Measurements from ENCODE around the gene SEMA4F.
A peak's percentile ranks its signal among the peaks of the same experiment; 100 is the strongest.
"Not testable (repeated sequence)": the region's sequence is repeated elsewhere in the genome, so short reads cannot be mapped to it uniquely, and the experiment has no call there.

Gene SEMA4F

DNA sequence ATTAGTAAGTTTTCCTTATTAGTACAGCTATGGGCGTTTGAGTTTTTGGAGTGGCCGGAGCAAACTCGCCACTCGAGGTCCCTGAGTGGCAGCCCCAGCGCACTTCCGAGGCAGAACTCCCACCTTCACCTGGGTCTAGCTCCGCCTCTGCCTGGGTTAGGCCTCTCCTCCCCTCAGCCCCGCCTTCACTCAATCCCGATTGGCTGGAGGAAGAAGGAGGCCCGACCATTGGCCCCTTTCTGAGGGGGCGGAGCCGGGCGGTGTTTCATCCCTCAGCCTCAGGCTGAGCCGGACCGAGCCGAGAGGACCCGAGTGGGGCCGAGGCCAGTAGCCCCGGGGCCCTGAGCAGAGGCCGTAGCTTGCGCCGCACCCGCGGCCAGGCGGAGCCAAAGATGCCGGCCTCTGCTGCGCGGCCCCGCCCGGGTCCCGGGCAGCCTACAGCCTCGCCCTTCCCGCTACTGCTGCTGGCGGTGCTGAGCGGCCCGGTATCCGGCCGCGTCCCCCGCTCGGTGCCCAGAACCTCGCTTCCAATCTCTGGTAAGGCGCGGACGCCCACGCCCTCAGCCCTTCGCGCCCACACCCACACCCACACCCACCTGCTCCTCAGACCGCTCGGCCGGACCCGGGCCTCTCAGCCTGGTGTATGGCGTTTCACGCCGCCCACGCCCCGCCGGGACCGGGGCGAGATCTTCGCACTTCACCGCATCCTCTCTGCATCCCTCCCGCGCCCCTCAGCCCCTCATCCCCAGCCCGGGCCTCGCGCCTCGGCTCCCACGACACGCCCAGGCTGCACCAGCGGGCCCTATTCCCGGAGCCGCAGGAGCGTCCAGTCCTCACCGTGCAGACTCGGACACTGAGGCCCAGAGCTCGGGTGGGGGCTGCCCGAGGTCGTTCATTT is at the start of gene SEMA4F:
Gene SEMA4F, plus strand, starts transcription at position 263 of the 898 bp plus-strand sequence. Its CDS starts 130 bp downstream, at position 393.
- DNase-seq = peak; percentile 96

GRCh38 chr2:74606927-74607326 is 47.1 kb upstream of the SEMA4F start:
- no peak for DNase-seq

DNA sequence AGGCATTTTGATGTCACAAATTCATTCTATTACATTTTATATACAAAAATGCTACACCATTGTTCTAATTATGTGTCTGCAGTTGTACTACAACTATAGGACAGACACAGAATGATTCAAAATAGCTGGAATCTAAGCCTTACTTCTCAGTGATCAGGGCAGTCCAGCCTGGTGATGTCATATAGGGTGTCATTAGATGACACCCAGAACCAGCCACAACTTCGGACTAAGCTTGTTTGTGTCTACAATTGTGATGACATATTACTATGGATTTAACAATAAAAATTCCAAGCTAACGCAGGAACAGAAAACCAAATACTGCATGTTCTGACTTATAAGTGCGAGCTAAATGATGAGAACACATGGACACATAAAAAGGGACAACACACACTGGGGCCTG is 36.9 kb upstream of the SEMA4F start:
- DNase-seq = no peak

DNA sequence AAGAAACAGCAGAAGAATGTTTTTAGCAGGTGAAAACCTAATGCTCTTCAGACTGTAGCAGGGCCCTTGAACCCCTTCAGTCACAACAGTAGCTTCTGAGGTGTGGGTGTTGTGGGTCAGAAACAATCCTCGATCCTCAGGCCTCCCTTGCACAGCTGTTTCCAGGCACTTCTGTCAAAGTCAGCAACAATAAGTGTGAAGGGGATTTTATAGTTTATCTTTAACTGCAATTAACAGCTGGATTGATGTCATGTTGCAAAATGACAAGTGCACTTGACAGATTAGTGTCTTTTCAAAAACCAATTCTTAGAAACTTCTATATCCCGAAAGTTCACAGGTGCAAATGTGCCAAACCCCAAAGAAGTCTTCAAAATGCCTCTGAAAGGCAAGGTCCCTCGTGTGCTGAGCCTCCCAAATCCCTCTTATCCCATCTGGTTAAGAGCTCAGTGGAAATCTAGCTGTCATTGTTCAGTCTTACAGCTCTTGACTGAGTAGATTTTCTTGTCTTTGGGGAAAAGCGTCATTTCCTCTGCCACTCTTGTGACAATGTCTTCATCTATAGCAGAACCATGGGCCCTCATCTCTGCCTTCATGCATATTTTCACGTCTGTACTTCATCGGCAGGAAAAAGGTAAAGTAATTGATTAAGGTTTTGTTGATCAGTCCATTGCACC is 35.5 kb upstream of the SEMA4F start:
- DNase-seq = no peak

- DNase-seq = no peak
Measured at GRCh38 chr2:74619651-74620297, 34.3 kb upstream of the SEMA4F start.

DNA sequence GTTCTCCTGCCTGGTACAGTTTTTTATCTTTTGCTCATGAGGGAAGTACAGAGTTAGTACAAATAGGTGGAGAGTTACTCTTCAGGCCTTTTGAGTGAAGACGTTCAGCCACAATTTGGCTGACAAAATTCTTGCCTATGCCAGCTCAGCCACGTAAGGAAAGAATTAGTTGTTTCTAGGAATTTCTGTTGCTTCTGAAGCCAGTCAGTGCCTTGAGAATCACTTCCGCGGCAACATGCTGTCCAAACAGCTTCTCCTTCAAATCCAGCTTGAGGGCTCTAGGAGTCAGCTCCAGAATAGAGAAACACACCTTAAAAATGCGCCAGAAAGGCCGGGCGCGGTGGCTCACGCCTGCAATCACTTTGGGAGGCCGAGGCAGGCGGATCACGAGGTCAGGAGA is 33.4 kb upstream of the SEMA4F start:
- DNase-seq = no peak

GRCh38 chr2:74625658-74626425 is 28.2 kb upstream of the SEMA4F start:
- DNase-seq = no peak

- no peak for DNase-seq
Measured at GRCh38 chr2:74628538-74629105, 25.4 kb upstream of the SEMA4F start.

- not testable (repeated sequence) for DNase-seq
Measured at GRCh38 chr2:74630454-74630853, 23.6 kb upstream of the SEMA4F start.

DNA sequence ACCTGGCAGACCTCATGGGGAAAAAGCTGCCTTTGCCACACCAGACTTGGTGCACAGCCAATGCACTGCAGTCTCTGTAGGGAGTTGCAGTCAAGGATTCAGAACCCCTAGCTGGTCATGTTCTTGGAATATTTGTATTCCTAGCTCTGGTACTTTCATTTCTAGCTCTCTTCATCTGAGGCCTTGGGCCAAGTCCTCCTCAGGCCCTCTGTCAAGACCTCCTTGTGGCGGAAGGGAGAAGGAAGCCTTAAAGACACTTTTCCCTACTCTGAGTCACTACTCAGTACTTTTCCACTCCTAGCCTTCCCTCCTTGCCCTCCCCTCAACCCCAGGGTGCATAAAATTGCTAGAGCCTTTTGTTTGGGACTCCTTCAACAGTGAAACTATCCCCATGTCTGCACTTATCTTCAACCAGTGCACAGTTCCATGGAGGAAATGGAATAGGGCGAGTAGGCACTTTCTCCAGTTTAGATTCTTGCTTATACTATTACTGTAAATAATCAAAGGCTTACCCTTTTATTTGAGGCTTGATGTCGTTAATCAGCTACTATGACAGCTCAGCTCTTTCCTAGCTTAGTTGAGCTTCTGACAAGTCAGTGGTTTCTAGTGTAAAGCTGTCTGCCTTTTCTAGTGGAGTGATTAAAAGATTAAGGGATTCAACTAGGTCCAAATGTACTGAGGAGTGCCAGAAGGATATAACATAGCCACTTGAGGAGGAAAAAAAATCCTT is 21.7 kb upstream of the SEMA4F start:
- no peak for DNase-seq

DNA sequence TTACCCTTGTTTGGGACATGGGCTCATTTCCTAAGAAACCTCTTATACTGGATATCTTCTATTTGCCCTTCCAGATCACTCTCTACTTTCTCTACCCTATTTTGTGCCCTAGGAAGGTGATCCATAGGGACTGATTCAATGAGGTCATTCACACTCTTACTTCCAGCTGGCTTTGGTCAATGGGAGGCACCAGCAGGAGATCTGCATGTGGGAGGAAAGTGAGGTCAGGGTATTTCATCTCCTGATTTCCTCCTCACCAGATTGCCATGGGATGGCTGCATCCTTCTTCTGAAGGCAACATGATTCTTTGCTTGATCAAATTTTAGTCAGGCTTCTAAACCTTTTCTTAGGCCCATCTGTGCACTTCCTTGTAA is 21.1 kb upstream of the SEMA4F start:
- DNase-seq = no peak

GRCh38 chr2:74639550-74639949 is 14.5 kb upstream of the SEMA4F start:
- no peak for DNase-seq

DNA sequence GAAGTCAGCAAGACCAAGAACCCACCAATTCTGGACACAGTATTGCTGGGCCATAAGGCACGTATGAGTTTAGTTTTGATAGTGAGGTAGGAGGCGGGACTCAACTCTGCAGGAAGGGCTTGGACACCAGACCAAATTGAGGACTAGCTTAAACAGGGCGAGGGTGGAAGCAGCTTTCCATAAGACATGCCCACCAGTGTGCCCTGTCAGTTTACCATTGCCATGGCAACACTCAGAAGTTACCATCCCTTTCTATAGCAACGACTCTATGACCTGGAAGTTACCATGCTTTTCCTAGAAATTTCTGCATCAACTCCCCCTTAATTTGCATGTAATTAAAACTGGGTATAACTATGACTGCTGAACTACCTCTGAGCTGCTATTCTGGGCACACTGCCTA is 8.7 kb upstream of the SEMA4F start:
- no peak for DNase-seq

DNA sequence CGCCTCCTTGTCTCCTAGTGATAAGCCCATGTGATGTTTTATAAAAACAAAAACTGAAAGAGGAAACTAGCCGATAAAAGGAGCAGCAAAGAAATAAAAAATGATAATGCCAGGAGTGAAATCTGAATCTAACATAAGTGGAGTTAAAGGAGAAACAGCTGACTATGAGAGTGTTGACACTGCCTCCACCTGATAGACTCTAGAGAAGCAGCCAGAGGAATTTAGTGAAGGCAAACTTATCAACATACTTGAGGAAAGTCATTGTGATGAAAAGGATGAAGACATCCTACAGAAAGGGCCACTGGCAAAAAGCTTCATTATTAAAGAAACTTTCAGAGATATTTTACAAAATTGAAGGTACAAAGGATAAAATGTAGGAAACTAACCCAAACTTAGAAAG is 7.8 kb upstream of the SEMA4F start:
- no peak for DNase-seq

DNA sequence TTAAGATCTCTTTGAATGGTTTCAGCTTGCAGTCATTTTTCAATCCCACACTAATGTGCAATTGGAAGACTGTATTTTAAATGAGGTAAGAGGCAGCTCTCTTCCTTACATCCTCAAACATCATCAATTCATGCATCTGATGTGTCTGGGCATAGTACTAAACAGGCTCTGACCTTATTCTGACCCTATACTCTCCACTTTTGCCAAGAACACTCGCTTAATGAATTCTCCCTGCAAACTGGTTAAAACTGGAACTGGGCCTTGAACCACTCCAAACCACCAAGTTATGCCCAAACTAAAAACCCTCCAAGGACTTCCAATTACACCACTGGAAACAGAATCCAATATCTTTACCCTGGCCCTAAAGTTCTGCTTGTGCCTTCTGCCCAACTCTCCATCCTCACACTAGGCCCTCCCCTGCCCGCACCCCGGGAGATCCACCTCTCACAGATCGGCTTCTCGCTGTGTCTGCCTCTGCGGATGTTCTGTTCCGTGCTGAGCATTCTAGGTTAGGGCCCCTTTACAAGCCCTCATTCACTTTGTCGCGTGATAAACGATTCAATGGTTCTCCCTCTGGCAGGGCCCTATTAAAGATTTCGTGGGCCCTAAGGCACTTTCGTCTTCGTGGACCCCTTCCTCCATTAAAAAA is 7.1 kb upstream of the SEMA4F start:
- DNase-seq = no peak

- DNase-seq = no peak
Measured at GRCh38 chr2:74648009-74648443, 6.0 kb upstream of the SEMA4F start, which contains the start of gene M1AP. M1AP (minus strand) TSS chr2:74648330; CDS start chr2:74640275, 8,055 bp downstream.

DNA sequence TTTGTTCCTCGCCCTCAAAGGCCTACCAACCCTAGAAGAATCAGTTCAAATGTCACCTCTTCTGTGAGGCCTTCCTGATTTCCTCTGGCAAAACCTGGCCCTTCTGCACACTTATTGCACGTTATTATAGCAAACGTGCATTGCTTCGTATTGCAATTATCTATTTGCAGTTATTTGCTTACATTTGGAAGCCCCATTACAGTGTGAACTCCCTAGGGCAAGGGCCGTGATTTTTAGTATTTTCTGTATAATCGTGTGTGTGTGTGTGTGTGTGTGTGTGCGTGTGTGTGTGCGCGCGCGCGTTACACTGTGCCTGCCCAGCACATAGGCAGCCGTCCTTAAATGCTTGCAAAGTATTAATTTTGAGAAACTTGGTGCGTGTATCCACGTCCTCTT is 460 bp upstream of the SEMA4F start:
- DNase-seq = no peak

DNA sequence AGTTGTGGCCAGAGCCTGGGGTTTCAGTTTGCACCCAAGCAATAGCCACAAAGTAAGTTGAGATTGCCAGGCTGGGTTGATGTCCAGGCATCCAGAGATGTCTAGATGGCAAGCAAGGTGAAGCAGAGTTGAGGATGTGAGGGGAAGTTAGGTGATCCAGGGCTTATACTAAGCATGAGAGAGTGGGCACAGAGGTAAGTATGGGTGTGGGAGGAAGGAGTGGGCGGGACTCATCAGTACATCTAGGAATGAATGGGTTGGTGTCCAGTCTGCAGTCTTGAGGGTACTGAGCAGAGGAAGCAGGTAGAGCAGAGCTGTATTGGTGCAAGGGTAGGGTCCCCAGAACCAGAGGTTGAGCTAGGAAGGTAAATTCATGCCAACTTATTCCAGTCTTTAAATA is 1.5 kb downstream of the SEMA4F start:
- DNase-seq = no peak

DNA sequence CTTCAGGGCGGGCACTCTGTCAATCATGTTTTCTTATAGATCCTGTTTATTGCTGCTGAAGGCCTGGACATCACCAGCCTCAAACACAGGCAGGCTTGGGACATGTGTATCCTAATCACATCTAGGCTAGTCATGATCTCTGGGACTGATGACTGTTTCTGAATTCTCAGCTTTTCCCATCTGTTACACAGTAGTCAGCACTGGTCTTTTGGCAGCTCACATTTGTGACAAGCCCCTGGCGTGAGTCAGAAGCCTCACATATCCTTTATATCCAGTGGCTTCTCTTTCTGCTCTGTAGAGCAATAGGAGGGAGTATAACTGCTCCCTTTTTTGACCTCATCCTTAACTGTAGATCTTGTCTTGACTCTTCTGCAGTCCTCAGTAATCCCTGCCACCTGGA is 4.5 kb downstream of the SEMA4F start:
- no peak for DNase-seq

- DNase-seq = no peak
Measured at GRCh38 chr2:74659462-74659861, 5.4 kb downstream of the SEMA4F start.

- DNase-seq = no peak
Measured at GRCh38 chr2:74668087-74668486, 14.0 kb downstream of the SEMA4F start.
